ENCODE results near the gene KRTAP1-3. TPM values are rescaled to one million over a fixed set of nuclear protein-coding genes. Genes with fewer than 3 reads are reported as not detected.
"Not testable (repeated sequence)": the region's sequence is repeated elsewhere in the genome, so short reads cannot be mapped to it uniquely, and the experiment has no call there.

The KRTAP1-3 gene
- total RNA-seq, 3 donors from 2014 or later (not counting 1 experiment from before 2014, with no cell fraction given), result not detected

DNA sequence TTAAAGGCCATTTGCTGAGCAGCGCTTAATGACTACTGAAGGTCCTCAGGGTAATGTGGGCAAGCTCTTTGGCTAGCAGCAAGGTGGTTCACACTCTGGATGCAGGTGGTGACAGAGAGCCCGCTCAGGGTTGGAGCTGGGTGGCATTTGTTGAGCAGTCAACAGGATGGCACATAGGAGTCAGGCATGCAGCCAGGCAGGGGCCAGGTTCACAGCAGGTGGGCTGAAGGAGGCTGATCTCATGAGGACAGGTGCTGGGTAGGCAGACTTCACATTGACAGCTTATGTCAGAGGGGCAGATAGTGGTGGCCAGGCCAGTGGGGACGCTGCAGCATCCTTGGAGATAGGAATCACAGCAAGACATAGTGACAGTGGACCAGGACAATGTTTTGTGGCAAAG, 30.3 kb downstream of the KRTAP1-3 start:
- no peaks in the 10 kb centered on the region for H3K36me3 Mint-ChIP-seq
- Histone ChIP-seq H3K27me3 (ENCODE audit: control insufficient read depth, insufficient read depth, low read length) (peaks cover 7% of the 10 kb centered on the region), H3K9me3 (ENCODE audit: control insufficient read depth, insufficient read depth, low read length) (no peaks in the 10 kb centered on the region), H3K4me1 (ENCODE audit: control insufficient read depth, insufficient read depth, low read length) (no peaks in the 10 kb centered on the region), H3K36me3 (ENCODE audit: control insufficient read depth, insufficient read depth, low read length) (no peaks in the 10 kb centered on the region), H3K4me3 (ENCODE audit: low read length) (no peak overlapping the region), H3K27ac (ENCODE audit: low read length) (no peak overlapping the region)
- TF ChIP-seq, protein P1, sequence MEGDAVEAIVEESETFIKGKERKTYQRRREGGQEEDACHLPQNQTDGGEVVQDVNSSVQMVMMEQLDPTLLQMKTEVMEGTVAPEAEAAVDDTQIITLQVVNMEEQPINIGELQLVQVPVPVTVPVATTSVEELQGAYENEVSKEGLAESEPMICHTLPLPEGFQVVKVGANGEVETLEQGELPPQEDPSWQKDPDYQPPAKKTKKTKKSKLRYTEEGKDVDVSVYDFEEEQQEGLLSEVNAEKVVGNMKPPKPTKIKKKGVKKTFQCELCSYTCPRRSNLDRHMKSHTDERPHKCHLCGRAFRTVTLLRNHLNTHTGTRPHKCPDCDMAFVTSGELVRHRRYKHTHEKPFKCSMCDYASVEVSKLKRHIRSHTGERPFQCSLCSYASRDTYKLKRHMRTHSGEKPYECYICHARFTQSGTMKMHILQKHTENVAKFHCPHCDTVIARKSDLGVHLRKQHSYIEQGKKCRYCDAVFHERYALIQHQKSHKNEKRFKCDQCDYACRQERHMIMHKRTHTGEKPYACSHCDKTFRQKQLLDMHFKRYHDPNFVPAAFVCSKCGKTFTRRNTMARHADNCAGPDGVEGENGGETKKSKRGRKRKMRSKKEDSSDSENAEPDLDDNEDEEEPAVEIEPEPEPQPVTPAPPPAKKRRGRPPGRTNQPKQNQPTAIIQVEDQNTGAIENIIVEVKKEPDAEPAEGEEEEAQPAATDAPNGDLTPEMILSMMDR (IDR thresholded peaks at IDR 0.05), result no peak
- H3K4me1 Mint-ChIP-seq, result no peaks in the 10 kb centered on the region
- H3K27ac Mint-ChIP-seq, result no peak overlapping the region
- no peak overlapping the region for H3K4me3 Mint-ChIP-seq
- DNase-seq (no peak), ATAC-seq (no peak)
- 86% methylated on average over 3 of the region's 3 CpGs for WGBS (ENCODE audit: insufficient coverage)
- no peaks in the 10 kb centered on the region for H3K9me3 Mint-ChIP-seq
- intact Hi-C loops (cut with micrococcal nuclease), result no loop called here
- H3K27me3 Mint-ChIP-seq (ENCODE audit: low read depth in 2 of 2), result peaks cover 2 to 14% of the 10 kb centered on the region in 2 donors

DNA sequence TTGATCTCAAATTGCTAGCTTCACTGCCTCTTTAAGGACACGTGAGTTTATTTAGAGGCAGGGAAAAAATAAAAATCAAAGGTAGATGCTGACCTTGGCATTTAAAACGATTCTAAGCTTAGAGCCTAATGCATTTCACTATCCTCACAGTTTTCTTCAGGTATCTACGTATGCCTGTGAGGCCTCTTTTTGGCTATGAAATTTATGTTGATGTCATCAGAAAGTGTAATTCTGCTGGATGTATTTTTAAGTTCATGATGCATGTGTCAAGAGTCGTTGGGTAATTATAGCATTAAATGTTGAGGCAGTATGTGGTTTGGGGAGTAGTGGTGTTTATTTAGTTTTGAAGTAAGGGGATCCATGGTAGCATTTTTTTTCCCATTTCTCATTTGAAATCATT, 30.7 kb downstream of the KRTAP1-3 start:
- Mint-ChIP-seq H3K27ac (no peak overlapping the region), H3K4me1 (no peaks in the 10 kb centered on the region), H3K36me3 (no peaks in the 10 kb centered on the region), H3K27me3 (ENCODE audit: low read depth in 2 of 2) (peaks cover 7 to 17% of the 10 kb centered on the region in 2 donors), H3K9me3 (no peaks in the 10 kb centered on the region), H3K4me3 (no peak overlapping the region)
- Histone ChIP-seq H3K27me3 (ENCODE audit: control insufficient read depth, insufficient read depth, low read length) (peaks cover 7% of the 10 kb centered on the region), H3K36me3 (ENCODE audit: control insufficient read depth, insufficient read depth, low read length) (no peaks in the 10 kb centered on the region), H3K9me3 (ENCODE audit: control insufficient read depth, insufficient read depth, low read length) (no peaks in the 10 kb centered on the region), H3K4me3 (ENCODE audit: low read length) (no peak overlapping the region), H3K27ac (ENCODE audit: low read length) (no peak overlapping the region), H3K4me1 (ENCODE audit: control insufficient read depth, insufficient read depth, low read length) (no peaks in the 10 kb centered on the region)
- WGBS (ENCODE audit: insufficient coverage), result 71% methylated on average over 3 of the region's 4 CpGs
- ATAC-seq (no peak), DNase-seq (no peak)
- intact Hi-C loops (cut with micrococcal nuclease), result no loop called here
- TF ChIP-seq, protein P1 (IDR thresholded peaks at IDR 0.05), result no peak

DNA sequence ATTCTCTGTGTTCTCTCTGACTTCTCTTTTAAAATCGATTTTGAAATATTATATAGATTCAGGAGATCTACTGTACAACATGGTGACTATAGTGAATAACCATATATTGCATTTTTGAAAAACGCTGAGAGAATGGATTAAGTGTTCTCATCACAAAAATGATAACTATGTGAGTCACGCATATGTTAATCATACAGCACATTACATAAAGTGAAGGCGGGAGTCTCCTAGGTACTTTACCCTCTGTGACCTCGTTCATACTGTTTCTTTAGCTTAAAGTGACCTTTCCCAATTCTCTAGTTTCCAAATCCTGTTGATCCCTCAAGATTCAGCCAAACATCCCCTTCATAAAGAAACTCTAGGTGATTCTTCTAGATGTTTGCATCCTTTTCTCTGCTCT, 31.9 kb downstream of the KRTAP1-3 start:
- Histone ChIP-seq H3K4me1 (ENCODE audit: control insufficient read depth, insufficient read depth, low read length) (no peaks in the 10 kb centered on the region), H3K36me3 (ENCODE audit: control insufficient read depth, insufficient read depth, low read length) (no peaks in the 10 kb centered on the region), H3K27me3 (ENCODE audit: control insufficient read depth, insufficient read depth, low read length) (peaks cover 7% of the 10 kb centered on the region), H3K27ac (ENCODE audit: low read length) (no peak overlapping the region), H3K9me3 (ENCODE audit: control insufficient read depth, insufficient read depth, low read length) (no peaks in the 10 kb centered on the region), H3K4me3 (ENCODE audit: low read length) (no peak overlapping the region)
- intact Hi-C loops (cut with micrococcal nuclease), result no loop called here
- no peak overlapping the region for H3K27ac Mint-ChIP-seq
- H3K4me3 Mint-ChIP-seq, result no peak overlapping the region
- TF ChIP-seq, protein P1 (IDR thresholded peaks at IDR 0.05), result no peak
- H3K4me1 Mint-ChIP-seq, result no peaks in the 10 kb centered on the region
- no peaks in the 10 kb centered on the region for H3K9me3 Mint-ChIP-seq
- no peaks in the 10 kb centered on the region for H3K36me3 Mint-ChIP-seq
- peaks cover 17 to 21% of the 10 kb centered on the region in 2 donors for H3K27me3 Mint-ChIP-seq (ENCODE audit: low read depth in 2 of 2)
- DNase-seq (no peak), ATAC-seq (no peak)
- WGBS (ENCODE audit: insufficient coverage), result 80% methylated on average over 4 of the region's 5 CpGs

DNA sequence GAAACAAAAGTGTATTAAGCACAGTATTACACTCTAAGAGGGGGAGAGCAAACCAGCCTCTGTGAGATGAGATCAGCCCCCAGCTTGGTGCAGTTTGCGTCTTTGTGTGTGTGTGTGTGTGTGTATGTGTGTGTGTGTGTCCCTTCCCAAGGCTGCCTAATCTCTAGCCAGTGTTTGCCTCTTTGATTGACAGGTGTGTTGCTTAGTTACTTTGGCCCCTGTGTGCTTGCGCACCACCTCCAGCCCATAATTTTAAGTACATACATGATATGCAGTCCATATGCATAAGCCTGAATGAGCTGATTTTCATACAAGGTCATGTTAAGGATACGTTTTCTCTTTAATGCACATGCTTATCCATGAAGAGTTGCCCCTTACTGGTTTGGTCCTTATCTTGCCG, 32.9 kb downstream of the KRTAP1-3 start:
- intact Hi-C loops (cut with micrococcal nuclease), result no loop called here
- no peaks in the 10 kb centered on the region for H3K9me3 ChIP-seq (ENCODE audit: control insufficient read depth, insufficient read depth, low read length)
- no peaks in the 10 kb centered on the region for H3K4me1 Mint-ChIP-seq
- H3K27ac ChIP-seq (ENCODE audit: low read length), result no peak overlapping the region
- TF ChIP-seq, protein P1 (IDR thresholded peaks at IDR 0.05), result no peak
- no peak for ATAC-seq
- H3K27me3 ChIP-seq (ENCODE audit: control insufficient read depth, insufficient read depth, low read length), result peaks cover 9% of the 10 kb centered on the region
- no peak overlapping the region for H3K4me3 ChIP-seq (ENCODE audit: low read length)
- no peaks in the 10 kb centered on the region for H3K4me1 ChIP-seq (ENCODE audit: control insufficient read depth, insufficient read depth, low read length)
- no peak overlapping the region for H3K4me3 Mint-ChIP-seq
- DNase-seq, result no peak
- no peak overlapping the region for H3K27ac Mint-ChIP-seq
- H3K9me3 Mint-ChIP-seq, result no peaks in the 10 kb centered on the region
- H3K27me3 Mint-ChIP-seq (ENCODE audit: low read depth in 2 of 2), result peaks cover 27 to 28% of the 10 kb centered on the region in 2 donors
- H3K36me3 ChIP-seq (ENCODE audit: control insufficient read depth, insufficient read depth, low read length), result no peaks in the 10 kb centered on the region
- H3K36me3 Mint-ChIP-seq, result no peaks in the 10 kb centered on the region
- 87% methylated on average over 4 of the region's 4 CpGs for WGBS (ENCODE audit: insufficient coverage)

- H3K4me1 ChIP-seq (ENCODE audit: control insufficient read depth, insufficient read depth, low read length); H3K27ac Mint-ChIP-seq; H3K27ac ChIP-seq (ENCODE audit: low read length); H3K9me3 Mint-ChIP-seq; H3K4me3 Mint-ChIP-seq; H3K36me3 Mint-ChIP-seq; H3K4me1 Mint-ChIP-seq; intact Hi-C loops (cut with micrococcal nuclease); DNase-seq; H3K9me3 ChIP-seq (ENCODE audit: control insufficient read depth, insufficient read depth, low read length); H3K4me3 ChIP-seq (ENCODE audit: low read length); ATAC-seq; H3K36me3 ChIP-seq (ENCODE audit: control insufficient read depth, insufficient read depth, low read length): not testable (repeated sequence)
- peaks cover 32 to 39% of the 10 kb centered on the region in 2 donors for H3K27me3 Mint-ChIP-seq (ENCODE audit: low read depth in 2 of 2)
- H3K27me3 ChIP-seq (ENCODE audit: control insufficient read depth, insufficient read depth, low read length), result peaks cover 14% of the 10 kb centered on the region
- 84% methylated on average over 6 of the region's 6 CpGs for WGBS (ENCODE audit: insufficient coverage)
Observed at GRCh38 chr17:40999563-40999962, 35.1 kb downstream of the KRTAP1-3 start, which contains the start of gene KRTAP3-2. Gene KRTAP3-2 (minus strand): TSS chr17:40999906. CDS start chr17:40999853, 53 bp downstream.

All from natural killer cell (primary cell).